Suppressor macrophage (primary cell): ENCODE results near the gene KCNQ2.

Source experiments
- DNase-seq, 4 experiments: peaks; one replicate each; pipeline ENCODE4 v3.0.0-alpha.2; 2020 to 2022

KCNQ2 gene

DNA sequence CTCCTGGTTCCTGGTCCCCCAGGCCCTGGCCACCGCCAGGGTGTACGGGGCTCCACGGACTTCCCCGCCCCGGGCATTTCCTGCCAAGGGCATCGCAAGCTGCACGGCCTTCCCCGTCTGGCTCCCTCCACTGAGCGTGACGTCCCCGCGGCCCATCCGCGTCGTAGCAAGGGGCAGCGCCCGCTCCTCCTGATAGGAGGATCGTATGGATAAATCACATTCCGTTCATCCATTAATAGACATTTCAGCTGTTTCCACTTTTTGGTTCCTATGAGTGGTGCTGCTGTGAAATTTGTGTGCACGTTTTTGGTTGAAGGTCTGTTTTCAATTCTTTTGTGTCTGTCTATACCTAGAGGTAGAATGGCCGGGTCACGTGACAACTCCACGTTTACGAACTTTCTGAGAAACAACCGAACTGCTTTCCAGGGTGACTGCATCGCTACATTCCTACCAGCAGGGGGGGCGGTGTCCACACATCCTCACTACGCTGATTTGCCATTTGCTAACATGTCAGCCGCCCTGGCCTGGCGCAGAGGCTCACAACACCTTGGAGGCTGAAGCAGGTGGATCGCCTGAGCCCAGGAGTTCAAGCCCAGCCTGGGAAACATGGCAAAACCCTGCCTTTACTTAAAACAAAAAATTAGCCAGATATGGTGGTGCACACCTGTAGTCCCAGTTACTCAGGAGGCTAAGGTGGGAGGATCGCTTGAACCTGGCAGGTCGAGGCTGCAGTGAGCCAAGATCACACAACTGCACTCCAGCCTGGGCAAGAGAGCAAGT is 37.7 kb downstream of the KCNQ2 start:
- DNase-seq, result peak; percentile 72 to 84 (median 76)

DNA sequence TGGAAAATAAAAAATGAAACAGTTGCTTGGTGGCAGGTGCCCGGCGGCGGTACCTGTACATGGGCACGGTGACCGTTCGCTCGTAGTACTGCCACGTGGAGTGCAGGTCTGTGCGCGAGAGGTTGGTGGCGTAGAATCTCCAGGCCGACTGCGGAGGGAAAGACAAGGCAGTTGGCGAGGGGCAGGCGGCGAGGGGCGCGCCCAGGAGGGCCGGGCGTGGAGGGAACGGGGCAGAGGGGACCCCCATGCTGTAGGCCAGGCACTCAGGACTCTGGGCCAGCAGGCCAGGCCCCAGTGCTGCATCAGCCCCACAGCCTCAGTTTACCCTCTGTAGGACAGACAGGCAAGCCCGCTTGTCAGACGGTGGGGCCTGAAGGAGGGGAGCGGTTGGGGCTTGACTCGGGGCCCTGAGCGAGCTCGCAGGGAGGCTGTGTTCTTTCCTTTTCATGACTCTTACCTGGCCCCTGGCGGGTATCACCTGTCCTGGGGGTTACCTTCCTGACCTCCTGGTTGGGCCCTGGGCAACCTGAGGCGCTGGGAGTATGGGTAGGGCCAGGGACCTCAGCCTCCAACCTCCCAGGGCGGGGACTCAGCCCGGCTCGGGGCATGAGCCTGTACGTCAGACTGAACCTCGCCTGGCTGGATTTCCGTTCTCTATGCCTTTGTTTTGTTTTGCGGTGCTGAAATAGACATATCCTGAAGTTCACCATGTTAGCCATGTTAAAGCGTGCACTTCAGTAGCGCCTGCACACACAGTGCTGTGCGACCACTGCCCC is 38.5 kb downstream of the KCNQ2 start:
- DNase-seq, result no peak

GRCh38 chr20:63433351-63433750 is 39.1 kb downstream of the KCNQ2 start:
- no peak for DNase-seq

DNA sequence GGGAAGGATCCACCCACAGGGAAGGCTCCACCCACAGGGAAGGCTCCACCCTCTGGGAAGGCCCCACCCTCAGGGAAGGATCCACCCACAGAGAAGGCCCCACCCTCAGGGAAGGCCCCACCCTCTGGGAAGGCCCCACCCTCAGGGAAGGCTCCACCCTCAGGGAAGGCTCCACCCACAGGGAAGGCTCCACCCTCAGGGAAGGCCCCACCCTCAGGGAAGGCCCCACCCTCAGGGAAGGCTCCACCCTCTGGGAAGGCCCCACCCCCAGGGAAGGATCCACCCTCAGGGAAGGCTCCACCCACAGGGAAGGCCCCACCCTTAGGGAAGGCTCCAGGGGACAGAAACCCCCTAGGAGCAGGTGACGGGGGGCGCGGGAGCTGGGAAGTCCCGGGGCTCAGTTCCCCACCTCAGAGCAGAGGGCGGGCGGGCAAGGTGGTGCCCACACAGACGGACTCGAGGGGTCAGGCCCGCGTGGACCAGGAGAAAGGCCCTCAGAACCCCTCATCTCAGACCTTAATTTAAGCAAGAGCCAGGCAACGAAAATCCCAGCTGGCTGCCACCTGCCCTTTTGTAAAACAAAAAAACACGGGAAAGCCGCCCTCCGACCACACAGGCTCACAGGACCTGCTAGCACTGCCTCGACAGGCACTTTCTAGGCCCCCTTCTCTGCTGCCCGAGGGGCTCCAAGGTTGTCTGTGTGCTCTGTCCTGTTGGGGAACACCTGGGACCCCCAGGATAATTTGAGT is 39.7 kb downstream of the KCNQ2 start:
- no peak for DNase-seq

- no peak for DNase-seq
These were observed 40.5 kb downstream of the KCNQ2 start for GRCh38 chr20:63431944-63432343.

DNA sequence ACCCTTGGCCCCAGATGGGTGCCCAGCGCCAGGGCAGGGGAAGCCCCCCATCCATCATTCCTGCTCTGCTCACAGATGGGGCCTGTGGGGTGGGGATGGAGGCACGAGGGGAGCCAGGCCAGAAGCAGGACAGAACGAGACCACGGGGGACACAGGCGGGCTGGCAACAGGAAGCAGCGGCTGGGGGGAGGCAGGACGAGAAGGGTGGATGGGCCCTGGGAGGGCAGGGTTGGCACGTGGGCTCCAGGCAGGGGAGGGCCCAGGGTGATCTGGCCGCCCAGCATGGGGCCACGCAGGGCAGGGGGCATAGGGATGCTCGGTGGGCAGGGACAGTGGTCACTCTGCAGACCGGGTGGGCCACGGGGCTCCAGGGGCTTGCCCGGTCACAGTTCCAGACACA is 41.6 kb downstream of the KCNQ2 start:
- DNase-seq, result no peak

DNA sequence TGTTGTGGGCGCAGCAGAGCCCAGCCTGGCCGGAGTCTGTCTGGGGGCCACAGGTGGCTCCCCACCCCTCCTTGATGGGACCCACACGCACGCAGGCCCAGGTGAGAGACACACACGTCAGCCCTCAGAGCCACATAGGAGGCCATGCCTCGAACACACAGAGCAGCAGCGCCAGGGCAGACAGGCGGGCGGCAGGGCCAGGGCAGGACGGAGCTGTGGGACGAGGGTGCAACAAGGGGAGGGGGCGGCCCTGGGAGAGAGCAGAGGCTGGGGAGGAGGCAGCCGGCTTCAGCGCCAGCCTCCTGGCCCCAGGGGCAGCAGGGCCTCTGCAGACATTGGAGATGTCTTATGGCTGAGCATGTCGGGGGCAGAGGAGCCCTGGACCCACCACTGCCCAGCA is 42.5 kb downstream of the KCNQ2 start:
- no peak for DNase-seq

DNA sequence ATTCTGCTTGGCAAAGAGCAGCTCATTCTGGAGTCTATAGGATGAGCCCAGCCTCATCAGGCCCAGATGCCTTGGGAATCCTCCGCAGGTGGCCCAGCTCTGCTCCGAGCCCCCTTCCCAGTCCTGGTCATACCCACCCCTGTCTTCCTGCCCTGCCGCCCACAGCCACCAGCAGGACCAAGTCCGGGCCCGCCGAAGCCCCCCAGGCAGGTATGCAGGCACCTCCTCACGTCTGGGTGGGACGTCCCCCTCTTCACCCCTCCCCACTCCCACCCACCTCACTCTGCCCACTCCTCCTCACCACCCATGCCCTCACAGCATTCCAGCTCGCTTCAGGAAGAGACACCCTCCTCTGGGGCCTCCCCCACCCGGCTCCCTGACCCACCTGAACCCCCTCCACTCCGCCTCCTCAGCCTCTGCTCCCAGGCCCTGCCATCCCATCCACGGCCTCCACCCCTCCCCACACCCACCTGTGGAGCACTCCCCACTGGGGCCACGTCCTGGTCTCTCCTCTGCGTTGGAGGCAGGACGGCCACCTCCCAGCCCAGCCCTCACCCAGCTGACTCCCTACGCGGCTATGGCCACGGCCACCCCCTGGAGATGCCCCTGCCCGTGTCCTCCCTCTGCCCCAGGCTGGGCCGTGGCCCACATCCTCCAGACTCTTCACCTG is 43.4 kb downstream of the KCNQ2 start:
- no peak for DNase-seq

GRCh38 chr20:63427724-63428330 is 44.6 kb downstream of the KCNQ2 start:
- DNase-seq, result no peak

- DNase-seq, result no peak
These were observed 45.2 kb downstream of the KCNQ2 start for GRCh38 chr20:63427206-63427605.

DNA sequence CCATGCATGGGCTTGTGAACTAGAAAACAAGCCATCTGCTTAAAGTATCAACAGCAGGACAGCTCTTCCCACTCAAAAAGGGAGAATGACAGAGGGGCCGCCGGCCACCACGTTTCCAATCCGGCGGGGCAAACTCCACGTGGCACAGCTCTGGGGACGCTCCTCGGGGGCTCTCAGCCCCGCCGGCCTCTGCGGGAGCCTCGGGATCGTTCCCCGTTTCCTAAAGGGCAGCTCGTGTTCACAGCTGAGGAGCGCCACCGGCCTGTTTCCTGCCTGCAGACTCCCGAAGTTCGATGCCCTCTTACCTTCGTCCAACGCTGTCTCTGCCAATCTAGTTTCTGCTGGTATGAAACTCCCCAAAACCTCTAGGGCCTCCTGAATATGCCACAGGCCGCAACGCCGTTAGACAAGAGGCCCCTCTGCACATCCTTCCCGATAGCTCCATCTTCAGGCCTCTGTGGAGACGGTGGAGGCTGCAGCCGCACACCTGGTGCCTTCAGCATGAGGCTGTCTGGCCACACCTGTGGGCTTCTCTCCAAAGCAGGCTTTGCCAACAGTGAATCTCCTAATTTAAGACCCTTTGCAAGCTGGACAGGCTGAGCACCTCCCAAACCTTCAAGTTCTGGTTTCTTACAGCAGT is 46.5 kb downstream of the KCNQ2 start:
- no peak for DNase-seq

DNA sequence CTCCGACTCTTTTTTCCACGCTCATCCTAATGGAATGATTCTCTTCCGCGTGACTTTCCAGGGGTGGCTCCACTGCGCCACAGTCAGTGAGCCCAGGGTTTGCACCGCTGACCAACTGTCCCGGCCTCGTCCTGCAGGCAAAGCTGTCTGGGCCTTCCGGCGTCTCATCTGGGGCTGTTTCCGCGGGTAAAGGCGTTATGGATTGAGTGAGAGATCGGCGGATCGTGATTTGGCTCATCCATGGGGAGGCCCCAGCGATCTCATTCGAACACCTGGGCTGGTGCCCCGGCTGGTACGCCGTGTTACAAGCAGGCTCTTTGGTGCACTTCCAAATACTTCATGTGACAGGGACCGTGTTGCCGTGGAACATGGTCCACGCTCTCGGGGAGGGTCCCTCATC is 47.8 kb downstream of the KCNQ2 start:
- no peak for DNase-seq

DNA sequence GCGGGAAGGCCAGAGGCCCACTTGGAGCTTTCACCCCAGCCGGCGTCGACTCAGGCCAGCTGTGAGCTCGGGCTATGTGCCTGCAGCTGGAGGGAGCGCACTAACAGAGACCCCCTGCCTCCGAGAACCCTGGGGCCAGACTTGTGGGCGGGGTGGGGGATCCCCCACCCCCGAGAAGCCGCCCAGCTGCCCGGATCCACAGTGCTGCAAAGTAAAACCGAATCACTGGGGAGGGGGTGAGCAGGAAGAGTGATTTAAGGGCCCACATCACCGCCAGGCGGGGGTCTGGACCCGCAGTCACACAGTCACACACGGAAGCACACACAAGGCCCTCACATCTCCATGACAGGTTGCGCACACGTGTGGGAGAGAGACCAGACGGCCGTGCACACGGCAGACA is 48.7 kb downstream of the KCNQ2 start:
- no peak for DNase-seq

DNA sequence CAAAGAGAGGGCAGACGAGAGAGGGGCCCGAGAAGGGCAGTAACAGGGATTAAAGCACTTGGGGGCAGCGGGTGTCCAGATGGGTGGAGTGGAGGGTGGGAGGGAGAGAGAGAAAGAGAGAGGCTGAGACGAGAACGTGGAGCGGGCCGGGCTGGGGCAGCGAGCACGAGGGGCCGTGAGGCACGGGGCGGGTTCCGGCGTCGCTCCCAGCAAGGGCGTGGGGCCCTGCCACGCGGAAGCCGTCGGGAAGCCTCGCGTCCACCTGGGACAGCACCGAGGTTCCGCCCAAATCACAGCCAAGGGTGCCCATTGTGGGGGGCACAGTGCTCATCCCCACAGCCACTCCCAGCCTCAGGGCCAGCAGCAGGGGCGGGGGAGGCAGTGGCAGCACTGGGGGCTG is 49.8 kb downstream of the KCNQ2 start:
- no peak for DNase-seq

DNA sequence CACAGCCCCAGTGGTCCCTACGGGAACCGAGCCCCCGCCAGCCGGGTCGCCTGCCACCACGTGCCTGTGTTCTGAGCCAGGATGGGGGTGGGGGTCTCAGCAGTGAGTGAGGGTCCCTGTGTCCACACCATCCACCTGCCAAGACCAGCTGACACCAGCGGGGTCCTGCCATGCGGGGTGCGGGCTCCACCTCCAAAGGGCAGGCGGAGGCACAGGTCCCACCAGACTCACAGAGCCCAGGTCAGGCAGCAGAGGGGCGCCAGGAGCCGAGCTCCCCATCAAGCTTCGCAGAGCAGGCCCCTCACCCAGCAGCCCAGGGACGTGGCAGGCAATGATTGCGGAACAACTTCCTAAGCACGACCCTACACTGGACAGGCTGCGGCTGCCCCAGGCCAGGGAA is 50.5 kb downstream of the KCNQ2 start:
- no peak for DNase-seq

DNA sequence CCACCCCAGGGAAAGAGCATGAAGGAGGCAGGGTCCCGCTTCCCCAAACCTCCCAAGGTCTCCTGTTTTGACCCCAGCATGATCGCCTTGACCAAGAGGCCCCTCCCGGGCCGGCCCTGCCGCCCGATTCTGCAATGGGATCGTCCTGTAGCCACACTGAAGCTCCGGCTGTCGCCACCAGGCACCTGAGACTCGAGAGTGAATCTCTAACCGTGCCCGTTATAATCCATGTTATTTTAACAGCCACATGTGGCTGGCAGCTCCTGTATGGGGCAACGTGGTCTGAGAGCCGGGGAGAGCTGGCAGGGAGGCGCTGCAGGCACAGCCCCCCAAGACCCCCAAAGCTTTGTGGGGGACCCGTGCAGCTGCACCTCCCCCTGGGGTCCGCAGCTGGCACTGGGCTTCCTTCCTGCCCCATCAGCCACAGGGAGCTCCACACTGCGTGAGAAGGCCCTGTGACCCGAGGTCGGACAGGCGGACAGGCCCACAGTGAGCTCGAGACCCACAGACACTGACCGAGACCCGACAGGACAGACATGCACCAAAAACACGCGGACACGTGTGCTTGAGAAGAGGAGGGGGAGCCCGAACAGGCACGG is 51.3 kb downstream of the KCNQ2 start:
- DNase-seq, result no peak

DNA sequence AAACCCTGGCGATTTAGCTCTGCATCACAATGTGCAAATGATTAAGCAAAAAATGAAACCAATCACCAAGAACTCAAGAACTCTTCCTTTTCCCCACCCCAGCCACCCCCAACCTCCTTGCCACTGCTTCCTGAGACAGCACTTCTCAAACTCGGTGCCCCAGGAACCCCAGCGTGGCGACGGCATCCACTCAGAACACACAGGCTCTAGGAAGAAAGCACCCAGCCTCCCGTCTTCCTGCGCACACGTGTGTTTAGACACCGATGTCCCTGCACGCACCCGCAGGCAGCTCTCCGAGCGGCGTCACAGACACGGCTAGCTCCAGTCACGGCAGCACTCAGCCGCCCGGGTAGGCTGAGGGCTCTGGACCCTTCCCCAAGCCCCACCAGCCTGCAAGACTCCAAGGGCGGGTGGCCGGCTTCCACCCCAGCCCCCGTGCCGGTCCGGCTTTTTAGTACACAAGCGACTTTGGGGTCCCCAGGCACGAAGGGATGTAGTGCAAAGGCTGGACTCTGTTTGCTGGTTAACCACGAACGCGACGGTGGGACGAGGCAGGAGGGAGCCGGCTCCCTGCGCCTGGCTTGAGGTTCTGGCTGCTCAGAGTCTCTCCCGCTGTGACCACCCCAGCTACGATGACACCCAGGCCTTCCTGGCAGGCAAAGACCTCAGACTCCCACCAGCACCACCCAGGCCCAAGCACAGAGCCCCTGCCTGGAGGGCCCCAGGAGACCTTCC is 51.9 kb downstream of the KCNQ2 start:
- no peak for DNase-seq

GRCh38 chr20:63419299-63419698 is 53.2 kb downstream of the KCNQ2 start:
- DNase-seq, result no peak

GRCh38 chr20:63418617-63419016 is 53.8 kb downstream of the KCNQ2 start:
- DNase-seq, result no peak

GRCh38 chr20:63417738-63418120 is 54.7 kb downstream of the KCNQ2 start:
- DNase-seq, result no peak
